GM18873 (cell line): ENCODE results near the gene C12orf43.

Experiments
- ATAC-seq: cut with Tn5 transposase; IDR thresholded peaks from one replicate; pipeline ENCODE4 v1.9.1; 2021; ENCODE audit warnings: mild to moderate bottlenecking, moderate library complexity, moderate number of reproducible peaks; ENCODE audit not compliant: unreplicated experiment, low FRiP score

C12orf43 gene

GRCh38 chr12:120950807-120951206 is 65.5 kb downstream of the C12orf43 start:
- no peak for ATAC-seq
